MM.1S (cell line): ENCODE measurements around the gene FBXL4.

ENCODE experiments used
- DNase-seq: peaks from one replicate; pipeline ENCODE4 v3.0.0-alpha.2; 2015
- H2AFZ ChIP-seq: fragments of 300-600 bp; sonication (generic); 2 replicates; pipeline ENCODE4 v1.6.0; 2016; ENCODE audit warnings: antibody characterized with exemption, low read length
- H3F3A ChIP-seq: fragments of 300-600 bp; sonication (generic); 2 replicates; pipeline ENCODE4 v1.6.1; 2016; ENCODE audit warnings: mild to moderate bottlenecking, antibody characterized with exemption, low read length, moderate library complexity, mixed read lengths; ENCODE audit not compliant: insufficient read depth
- H3K27ac ChIP-seq: fragments of 300-600 bp; sonication (generic); 2 replicates; pipeline ENCODE4 v1.5.1; 2016; ENCODE audit warnings: mild to moderate bottlenecking, low read length
- H3K27me3 ChIP-seq: fragments of 300-600 bp; sonication (generic); replicated peaks from 2 replicates; pipeline ENCODE4 v1.6.0; 2016; ENCODE audit warnings: low read length; ENCODE audit not compliant: insufficient read depth
- H3K36me3 ChIP-seq: fragments of 300-600 bp; sonication (generic); replicated peaks from 2 replicates; pipeline ENCODE4 v1.6.1; 2016; ENCODE audit warnings: mild to moderate bottlenecking, low read length, mixed read lengths; ENCODE audit not compliant: insufficient read depth
- H3K4me1 ChIP-seq: fragments of 300-600 bp; sonication (generic); 2 replicates; pipeline ENCODE4 v1.6.1; 2016; ENCODE audit warnings: low read length, mixed read lengths
- H3K4me2 ChIP-seq: fragments of 300-600 bp; sonication (generic); 2 replicates; pipeline ENCODE4 v1.6.0; 2016; ENCODE audit warnings: low read depth, low read length
- H3K4me3 ChIP-seq: fragments of 300-600 bp; sonication (generic); 2 replicates; pipeline ENCODE4 v1.5.1; 2016; ENCODE audit warnings: low read length, mixed read lengths
- H3K79me2 ChIP-seq: fragments of 300-600 bp; sonication (generic); 2 replicates; pipeline ENCODE4 v1.6.1; 2016; ENCODE audit warnings: mixed run types, low read length, mixed read lengths
- H3K9ac ChIP-seq: fragments of 300-600 bp; sonication (generic); 2 replicates; pipeline ENCODE4 v1.6.1; 2016; ENCODE audit warnings: low read length, mixed read lengths
- H3K9me2 ChIP-seq: fragments of 300-600 bp; sonication (generic); replicated peaks from 2 replicates; pipeline ENCODE4 v1.6.1; 2016; ENCODE audit warnings: mild to moderate bottlenecking, low read length, mixed read lengths; ENCODE audit not compliant: insufficient read depth
- H3K9me3 ChIP-seq: fragments of 300-600 bp; sonication (generic); replicated peaks from 2 replicates; pipeline ENCODE4 v1.6.1; 2016; ENCODE audit warnings: mild to moderate bottlenecking, low read length, mixed read lengths; ENCODE audit not compliant: insufficient read depth
- H4K20me1 ChIP-seq: fragments of 300-600 bp; sonication (generic); 2 replicates; pipeline ENCODE4 v1.6.1; 2016; ENCODE audit warnings: mild to moderate bottlenecking, low read length, moderate library complexity, mixed read lengths; ENCODE audit not compliant: insufficient read depth
- CTCF ChIP-seq: fragments of 300-600 bp; sonication (generic); IDR thresholded peaks from 2 replicates; pipeline ENCODE4 v1.5.1; 2016; ENCODE audit warnings: antibody characterized with exemption, low read length, mixed read lengths
- EZH2 ChIP-seq: fragments of 300-600 bp; sonication (generic); optimal IDR thresholded peaks from 2 replicates; pipeline ENCODE3; 2017; ENCODE audit warnings: low read depth, mild to moderate bottlenecking, antibody characterized with exemption, low read length, mixed read lengths
- EZH2phosphoT487 ChIP-seq: fragments of 300-600 bp; sonication (generic); IDR thresholded peaks from 2 replicates; pipeline ENCODE4 v1.6.1; 2018; ENCODE audit warnings: antibody characterized with exemption, low read length

Gene FBXL4

GRCh38 chr6:98973571-98973970 lies 25.8 kb upstream of the FBXL4 start:
- H3K27ac ChIP-seq = no peak overlapping the region
- H3K36me3 ChIP-seq = no peaks in the 10 kb centered on the region
- no peak for TF ChIP-seq EZH2
- no peak for TF ChIP-seq CTCF
- TF ChIP-seq EZH2phosphoT487 = no peak
- H3F3A ChIP-seq = no peaks in the 10 kb centered on the region
- no peaks in the 10 kb centered on the region for H4K20me1 ChIP-seq
- no peak for DNase-seq
- no peaks in the 10 kb centered on the region for H3K4me1 ChIP-seq
- H3K4me3 ChIP-seq = no peak overlapping the region
- H3K9me3 ChIP-seq = no peaks in the 10 kb centered on the region
- H2AFZ ChIP-seq = no peak overlapping the region
- H3K27me3 ChIP-seq = no peaks in the 10 kb centered on the region
- H3K4me2 ChIP-seq = no peak overlapping the region
- no peaks in the 10 kb centered on the region for H3K9me2 ChIP-seq
- no peaks in the 10 kb centered on the region for H3K79me2 ChIP-seq
- no peak overlapping the region for H3K9ac ChIP-seq

GRCh38 chr6:98971303-98971702 lies 23.6 kb upstream of the FBXL4 start:
- H3K27ac ChIP-seq = no peak overlapping the region
- H3K9me2 ChIP-seq = no peaks in the 10 kb centered on the region
- no peak overlapping the region for H3K4me2 ChIP-seq
- DNase-seq = no peak
- no peaks in the 10 kb centered on the region for H3K79me2 ChIP-seq
- H3K9me3 ChIP-seq = no peaks in the 10 kb centered on the region
- H2AFZ ChIP-seq = no peak overlapping the region
- H4K20me1 ChIP-seq = no peaks in the 10 kb centered on the region
- no peaks in the 10 kb centered on the region for H3K27me3 ChIP-seq
- H3K9ac ChIP-seq = no peak overlapping the region
- TF ChIP-seq CTCF (no peak), EZH2phosphoT487 (no peak), EZH2 (no peak)
- no peaks in the 10 kb centered on the region for H3K4me1 ChIP-seq
- H3K36me3 ChIP-seq = no peaks in the 10 kb centered on the region
- H3K4me3 ChIP-seq = no peak overlapping the region
- no peaks in the 10 kb centered on the region for H3F3A ChIP-seq

GRCh38 chr6:98970469-98970868 lies 22.7 kb upstream of the FBXL4 start:
- DNase-seq = no peak
- no peak overlapping the region for H3K4me3 ChIP-seq
- H3K4me2 ChIP-seq = no peak overlapping the region
- H2AFZ ChIP-seq = no peak overlapping the region
- no peaks in the 10 kb centered on the region for H3F3A ChIP-seq
- H3K36me3 ChIP-seq = no peaks in the 10 kb centered on the region
- H3K9me2 ChIP-seq = no peaks in the 10 kb centered on the region
- H3K9ac ChIP-seq = no peak overlapping the region
- no peak overlapping the region for H3K27ac ChIP-seq
- H3K9me3 ChIP-seq = no peaks in the 10 kb centered on the region
- no peaks in the 10 kb centered on the region for H3K79me2 ChIP-seq
- H3K4me1 ChIP-seq = no peaks in the 10 kb centered on the region
- no peaks in the 10 kb centered on the region for H4K20me1 ChIP-seq
- H3K27me3 ChIP-seq = no peaks in the 10 kb centered on the region
- TF ChIP-seq EZH2phosphoT487 (no peak), EZH2 (no peak)

GRCh38 chr6:98967616-98968015 lies 19.9 kb upstream of the FBXL4 start:
- Histone ChIP-seq H3K9me2 (no peaks in the 10 kb centered on the region), H3K36me3 (no peaks in the 10 kb centered on the region), H3K4me3 (no peak overlapping the region), H4K20me1 (no peaks in the 10 kb centered on the region), H3K4me2 (no peak overlapping the region), H3K79me2 (no peaks in the 10 kb centered on the region), H3K27ac (no peak overlapping the region), H2AFZ (no peak overlapping the region), H3K9me3 (no peaks in the 10 kb centered on the region), H3F3A (no peaks in the 10 kb centered on the region), H3K4me1 (no peaks in the 10 kb centered on the region), H3K9ac (no peak overlapping the region), H3K27me3 (no peaks in the 10 kb centered on the region)
- TF ChIP-seq EZH2phosphoT487 = no peak
- no peak for TF ChIP-seq EZH2
- no peak for TF ChIP-seq CTCF
- no peak for DNase-seq
